Measurements from ENCODE around the gene TRAPPC10.

GRCh38 chr21:44027607-44028286, 15.6 kb downstream of the TRAPPC10 start:
- TF ChIP-seq CTCF (IDR thresholded peaks at IDR 0.05) (no peak), EZH2 (IDR thresholded peaks at IDR 0.05; ENCODE audit: borderline replicate concordance, insufficient read depth, low read depth, low read length, poor library complexity, severe bottlenecking) (no peak)
